HG02943 (cell line): ENCODE data around the gene PARVG.

Experiments
- ATAC-seq: cut with Tn5 transposase; IDR thresholded peaks from one replicate; pipeline ENCODE4 v1.9.1; 2021; ENCODE audit warnings: mild to moderate bottlenecking, low read depth, moderate library complexity; ENCODE audit not compliant: unreplicated experiment

The PARVG gene

DNA sequence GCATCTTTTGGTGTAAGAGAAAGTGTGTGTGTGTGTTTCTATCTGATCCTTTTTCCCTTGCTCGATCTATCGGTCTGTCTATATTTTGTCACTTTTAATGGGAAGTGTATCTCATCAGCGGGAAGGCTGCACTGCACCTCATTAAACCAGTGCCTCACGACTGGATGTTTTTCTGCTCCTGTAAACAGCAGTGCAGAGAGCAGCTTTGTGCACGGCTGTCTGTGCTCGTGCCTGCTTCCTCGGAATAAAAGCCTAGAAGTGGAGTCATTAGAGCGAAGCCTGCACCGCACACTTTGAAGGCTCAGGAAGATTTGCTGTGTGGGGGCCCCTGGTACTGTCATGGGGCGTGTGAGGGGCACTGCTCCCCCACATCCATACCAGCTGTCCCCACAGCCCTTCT is 27.0 kb upstream of the PARVG start:
- no peak for ATAC-seq

DNA sequence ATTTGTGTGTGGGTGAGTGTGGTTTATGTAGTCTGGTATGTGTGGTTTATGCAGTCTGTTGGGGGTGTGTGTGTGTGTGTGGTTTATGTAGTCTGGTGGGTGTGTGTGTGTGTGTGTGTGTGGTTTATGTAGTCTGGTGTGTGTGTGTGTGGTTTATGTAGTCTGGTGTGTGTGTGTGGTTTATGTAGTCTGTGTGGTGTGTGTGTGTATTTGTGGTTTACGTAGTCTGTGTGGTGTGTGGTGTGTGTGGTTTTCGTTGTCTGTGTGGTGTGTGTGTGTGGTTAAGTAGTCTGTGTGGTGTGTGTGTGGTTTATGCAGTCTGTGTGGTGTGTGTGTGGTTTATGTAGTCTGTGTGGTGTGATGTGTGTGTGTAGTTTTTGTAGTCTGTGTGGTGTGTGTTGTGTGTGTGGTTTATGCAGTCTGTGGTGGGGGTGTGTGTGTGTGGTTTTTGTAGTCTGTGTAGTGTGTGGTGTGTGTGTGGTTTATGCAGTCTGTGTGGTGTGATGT is 26.2 kb upstream of the PARVG start:
- no peak for ATAC-seq

DNA sequence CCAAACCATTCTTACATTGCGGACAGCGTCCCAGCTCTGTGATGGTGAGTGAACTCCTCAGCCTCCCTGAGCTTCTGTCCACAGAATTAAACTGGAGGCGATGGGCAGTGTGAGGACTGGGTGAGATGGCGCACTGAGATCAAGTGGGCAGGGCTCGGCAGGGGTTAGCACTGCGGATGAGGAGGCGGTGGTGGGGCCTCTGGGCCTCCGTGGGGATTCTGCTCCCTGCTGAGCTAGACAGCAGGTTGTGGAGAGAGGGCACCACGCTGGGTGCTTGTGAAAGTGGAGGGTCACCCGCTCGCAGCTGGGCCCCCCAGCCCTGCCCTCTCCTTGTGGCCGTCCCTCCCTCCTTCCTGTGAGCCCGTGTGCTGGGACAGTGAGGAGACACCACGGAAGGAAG is 25.6 kb upstream of the PARVG start:
- ATAC-seq = no peak

DNA sequence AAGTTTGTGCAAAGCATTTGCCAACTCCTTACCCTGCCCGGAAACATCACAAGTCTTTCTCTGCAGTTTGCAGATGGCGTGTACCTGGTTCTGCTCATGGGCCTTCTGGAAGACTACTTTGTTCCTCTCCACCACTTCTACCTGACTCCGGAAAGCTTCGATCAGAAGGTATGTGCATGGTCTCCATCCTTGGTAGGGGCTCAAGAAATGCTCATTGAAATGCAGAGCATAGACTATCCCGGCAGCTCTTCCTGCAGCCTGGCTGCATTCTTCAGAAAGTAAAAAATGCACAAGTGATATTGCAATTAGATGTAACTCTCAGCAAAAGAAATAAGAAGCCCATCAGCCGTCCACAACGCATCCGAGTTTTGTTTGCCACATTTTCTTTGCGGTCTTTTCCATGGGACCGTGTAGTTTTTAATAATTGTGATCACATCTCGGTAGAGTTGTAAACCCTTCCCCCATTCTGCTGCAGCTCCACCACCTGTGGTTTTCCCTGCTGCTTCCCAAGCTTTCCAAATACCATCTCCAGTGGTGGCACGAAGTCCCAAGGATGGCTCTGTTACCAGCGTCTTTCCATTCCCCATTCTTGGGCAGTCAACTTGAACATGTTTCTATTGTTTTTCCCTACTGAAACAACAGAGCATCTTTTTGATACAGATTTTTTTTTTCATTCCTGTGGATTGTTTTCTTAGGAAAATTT is 22.7 kb upstream of the PARVG start:
- no peak for ATAC-seq

GRCh38 chr22:44158816-44159215 is 21.9 kb upstream of the PARVG start:
- no peak for ATAC-seq

DNA sequence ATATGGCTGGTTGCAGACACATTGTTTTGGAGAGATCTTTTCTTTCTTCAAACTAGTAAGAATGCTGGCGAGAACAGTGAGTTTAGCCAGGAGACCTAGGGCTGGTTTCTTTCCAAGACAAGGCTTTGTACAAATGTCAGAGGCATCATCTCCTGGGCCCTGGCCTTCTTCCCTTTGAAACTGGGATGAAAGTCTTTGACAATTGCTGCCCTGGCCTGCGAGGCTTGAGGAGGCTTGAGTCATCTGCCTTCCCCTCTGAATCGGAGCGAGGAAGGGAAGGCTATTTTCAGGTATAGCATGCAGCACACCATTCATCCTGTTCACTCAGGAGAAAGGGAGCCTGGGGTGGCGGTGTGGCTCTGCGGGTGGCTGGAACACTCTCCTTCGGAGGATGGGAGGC is 21.5 kb upstream of the PARVG start:
- ATAC-seq = no peak

DNA sequence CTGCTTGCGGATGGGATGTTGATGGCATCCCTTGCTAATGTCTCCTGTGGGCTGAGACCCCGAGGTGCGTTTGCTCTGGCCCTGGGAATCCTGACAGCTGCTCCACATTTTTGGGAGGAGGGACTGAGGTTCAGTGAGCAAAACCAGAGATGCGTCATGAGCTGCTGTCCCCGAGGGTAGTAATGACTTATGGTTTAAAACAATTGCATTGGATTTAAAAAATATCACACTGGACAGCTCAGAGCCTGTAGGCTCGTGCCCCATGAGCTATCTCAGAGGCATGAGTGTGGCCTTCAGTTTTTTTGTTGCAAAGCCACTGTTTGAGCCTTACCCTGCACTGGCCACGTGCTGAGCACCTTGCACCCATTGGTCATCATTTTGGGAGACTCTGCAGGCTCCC is 20.9 kb upstream of the PARVG start:
- no peak for ATAC-seq

DNA sequence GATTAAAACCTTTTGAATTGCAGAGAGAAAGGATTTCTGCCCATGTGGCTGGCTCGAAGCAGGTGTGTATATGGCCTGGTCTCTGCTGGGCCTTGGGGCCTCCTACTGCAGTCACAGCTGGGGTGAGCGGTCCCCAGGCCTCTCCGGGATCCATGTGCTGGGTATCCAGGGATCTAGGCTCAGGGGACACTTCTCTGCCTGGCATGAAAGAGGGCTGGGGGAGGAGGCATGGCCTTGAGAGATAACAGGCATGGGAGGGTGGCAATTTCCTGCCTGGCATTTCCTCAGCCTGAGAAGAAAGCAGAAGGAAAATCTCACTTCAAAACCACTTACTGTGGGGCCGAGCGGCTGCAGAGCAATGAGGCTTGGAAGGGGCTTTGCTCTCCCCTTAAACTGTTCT is 20.3 kb upstream of the PARVG start:
- ATAC-seq = no peak

- ATAC-seq = no peak
Measured at GRCh38 chr22:44161673-44162072, 19.1 kb upstream of the PARVG start.

GRCh38 chr22:44162960-44163359 is 17.8 kb upstream of the PARVG start:
- no peak for ATAC-seq

DNA sequence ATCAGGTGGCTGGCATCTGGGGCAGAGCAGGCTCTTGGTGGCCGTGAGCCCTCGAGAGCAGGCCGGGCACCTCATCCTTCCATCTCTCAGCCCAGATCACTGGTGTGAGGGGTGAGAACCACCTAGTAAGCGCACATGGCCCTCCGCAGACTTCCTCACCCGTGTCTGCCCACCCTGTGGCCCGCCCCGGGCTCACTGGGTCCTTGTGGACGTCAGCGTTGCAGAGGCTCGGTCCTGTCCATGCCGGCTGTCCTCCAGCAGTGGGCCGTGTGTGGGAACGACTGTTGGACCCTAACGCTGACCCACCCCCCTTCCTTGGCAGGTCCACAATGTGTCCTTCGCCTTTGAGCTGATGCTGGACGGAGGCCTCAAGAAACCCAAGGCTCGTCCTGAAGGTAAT is 17.2 kb upstream of the PARVG start:
- no peak for ATAC-seq

GRCh38 chr22:44164031-44164430 is 16.7 kb upstream of the PARVG start:
- ATAC-seq = no peak

DNA sequence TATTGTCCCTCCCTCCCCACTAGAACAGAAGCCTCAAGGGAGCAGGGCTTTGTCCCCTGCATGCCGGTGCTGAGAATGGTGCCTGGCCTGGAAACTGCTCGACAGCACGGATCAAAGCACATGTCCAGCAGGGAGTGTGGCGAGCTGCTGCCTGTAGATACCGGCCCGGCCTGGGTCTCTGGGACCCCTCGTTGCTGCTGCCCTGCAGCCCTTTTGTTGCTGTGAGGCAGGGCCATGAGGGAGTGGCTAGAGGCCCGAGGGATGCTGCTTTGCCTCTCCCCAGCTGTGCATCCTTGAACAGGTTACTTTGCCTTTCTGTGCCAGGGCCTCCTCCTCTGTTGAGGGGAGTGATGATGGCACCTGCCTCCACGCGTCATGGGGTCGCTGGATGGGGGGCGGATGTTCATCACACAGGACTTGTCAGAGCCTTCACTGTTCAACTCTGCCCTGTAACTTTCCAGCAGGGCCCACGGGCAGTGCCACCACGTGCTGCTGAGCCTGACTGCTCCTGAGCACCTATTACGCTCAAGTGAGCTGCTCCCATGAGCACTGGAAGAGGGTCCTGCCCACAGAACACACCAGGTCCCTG is 15.3 kb upstream of the PARVG start:
- no peak for ATAC-seq

GRCh38 chr22:44166498-44167276 is 14.0 kb upstream of the PARVG start:
- no peak for ATAC-seq

- no peak for ATAC-seq
Measured at GRCh38 chr22:44167501-44167900, 13.2 kb upstream of the PARVG start.

- ATAC-seq = no peak
Measured at GRCh38 chr22:44168206-44168605, 12.5 kb upstream of the PARVG start.

DNA sequence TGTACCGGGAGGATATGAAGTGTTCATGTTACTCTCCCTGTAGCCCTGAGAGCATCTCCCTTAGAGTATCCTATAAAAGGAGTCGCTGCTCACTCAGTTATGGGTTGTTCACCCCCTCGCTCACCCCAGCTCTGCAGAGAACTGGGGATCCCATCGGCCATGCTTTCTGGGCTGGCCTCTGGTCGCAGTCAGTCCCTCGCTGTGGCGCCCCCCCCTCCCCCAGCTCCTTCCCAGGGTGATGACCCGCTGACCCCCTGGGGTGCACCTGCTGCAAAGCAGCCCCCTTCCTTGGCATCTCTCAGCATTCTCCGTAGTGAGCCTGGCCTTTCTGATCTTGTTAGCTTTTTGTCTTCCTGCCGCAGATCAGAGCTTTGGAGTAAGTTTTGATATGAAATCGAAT is 10.3 kb upstream of the PARVG start:
- ATAC-seq = no peak

DNA sequence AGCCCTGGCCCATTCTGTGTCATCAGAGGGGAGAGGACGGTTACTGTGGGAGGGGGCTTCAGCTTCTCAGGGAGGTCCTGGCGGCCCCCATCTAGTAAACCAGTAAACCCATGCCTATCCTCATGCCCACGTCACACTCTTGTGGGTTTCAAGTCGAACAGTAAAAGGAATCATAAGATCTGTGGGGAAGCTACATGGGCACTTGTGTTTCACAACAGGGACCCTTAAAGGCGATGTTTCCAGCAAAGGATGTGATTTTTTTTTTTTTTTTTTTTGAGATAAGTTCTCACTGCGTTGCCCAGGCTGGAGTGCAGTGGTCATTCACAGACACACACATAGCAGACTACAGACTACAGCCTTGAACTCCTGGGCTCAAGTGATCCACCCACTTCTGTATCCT is 9.2 kb upstream of the PARVG start:
- ATAC-seq = no peak

GRCh38 chr22:44172370-44173108 is 8.2 kb upstream of the PARVG start:
- ATAC-seq = peak; percentile 80

GRCh38 chr22:44173154-44173553 is 7.6 kb upstream of the PARVG start:
- ATAC-seq = no peak

DNA sequence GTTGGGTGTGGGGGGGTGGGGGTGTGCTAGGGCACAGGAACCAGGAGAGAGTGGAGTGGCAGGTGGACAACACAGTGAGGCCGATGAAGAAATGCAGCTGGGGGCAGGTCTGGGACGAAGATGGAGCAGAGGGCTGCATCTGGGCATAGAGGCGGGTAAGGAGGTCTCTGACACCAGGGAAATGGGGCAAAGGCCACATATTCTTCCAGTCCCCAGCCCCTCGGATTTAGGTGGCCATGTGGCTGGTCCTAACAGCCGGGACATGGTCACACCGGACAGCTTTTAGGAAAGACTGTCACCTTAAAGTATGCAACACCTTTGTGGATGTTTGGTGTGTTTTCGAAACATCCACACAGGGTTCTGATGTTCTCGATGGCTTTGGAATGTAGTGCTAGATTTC is 5.0 kb upstream of the PARVG start:
- ATAC-seq = no peak
